ENCODE measurements around the gene SLC44A1.

SLC44A1 gene

GRCh38 chr9:105361873-105362272 is 117.4 kb downstream of the SLC44A1 start:
- no peak for DNase-seq (ENCODE audit: extremely low spot score, insufficient read length, low read depth)
- FAIRE-seq: no peak

GRCh38 chr9:105362470-105362869 is 118.0 kb downstream of the SLC44A1 start:
- DNase-seq (ENCODE audit: extremely low spot score, insufficient read length, low read depth) (no peak), FAIRE-seq (no peak)

- FAIRE-seq (no peak), DNase-seq (ENCODE audit: extremely low spot score, insufficient read length, low read depth) (no peak)
Observed at GRCh38 chr9:105363837-105364236, 119.4 kb downstream of the SLC44A1 start.

- FAIRE-seq (no peak), DNase-seq (ENCODE audit: extremely low spot score, insufficient read length, low read depth) (no peak)
Observed at GRCh38 chr9:105369911-105370310, 125.5 kb downstream of the SLC44A1 start.

- FAIRE-seq (no peak), DNase-seq (ENCODE audit: extremely low spot score, insufficient read length, low read depth) (no peak)
Observed at GRCh38 chr9:105373723-105374122, 129.3 kb downstream of the SLC44A1 start.

GRCh38 chr9:105375323-105375722 is 130.9 kb downstream of the SLC44A1 start:
- no peak for DNase-seq (ENCODE audit: extremely low spot score, insufficient read length, low read depth)
- no peak for FAIRE-seq

GRCh38 chr9:105376893-105377292 is 132.4 kb downstream of the SLC44A1 start:
- no peak for DNase-seq (ENCODE audit: extremely low spot score, insufficient read length, low read depth)
- FAIRE-seq: no peak

GRCh38 chr9:105385381-105385985 is 141.0 kb downstream of the SLC44A1 start:
- FAIRE-seq: peak; percentile 90
- no peak for DNase-seq (ENCODE audit: extremely low spot score, insufficient read length, low read depth)

GRCh38 chr9:105389796-105390195 is 145.3 kb downstream of the SLC44A1 start:
- no peak for FAIRE-seq
- no peak for DNase-seq (ENCODE audit: extremely low spot score, insufficient read length, low read depth)

- FAIRE-seq (no peak), DNase-seq (ENCODE audit: extremely low spot score, insufficient read length, low read depth) (no peak)
Observed at GRCh38 chr9:105390871-105391270, 146.4 kb downstream of the SLC44A1 start.

- no peak for FAIRE-seq
Observed at GRCh38 chr9:105391288-105391687, 146.8 kb downstream of the SLC44A1 start.

GRCh38 chr9:105392531-105392930 is 148.1 kb downstream of the SLC44A1 start:
- FAIRE-seq (no peak), DNase-seq (ENCODE audit: extremely low spot score, insufficient read length, low read depth) (no peak)

More at GRCh38 chr9:105391288-105391687, 146.8 kb downstream of the SLC44A1 start:
- no peak for DNase-seq (ENCODE audit: extremely low spot score, insufficient read length, low read depth)

GRCh38 chr9:105393576-105394344 is 149.3 kb downstream of the SLC44A1 start:
- no peak for FAIRE-seq
- no peak for DNase-seq (ENCODE audit: extremely low spot score, insufficient read length, low read depth)

GRCh38 chr9:105396441-105396840 is 152.0 kb downstream of the SLC44A1 start:
- FAIRE-seq (no peak), DNase-seq (ENCODE audit: extremely low spot score, insufficient read length, low read depth) (no peak)

- DNase-seq (ENCODE audit: extremely low spot score, insufficient read length, low read depth) (no peak), FAIRE-seq (no peak)
Observed at GRCh38 chr9:105396901-105397300, 152.4 kb downstream of the SLC44A1 start.

- FAIRE-seq (no peak), DNase-seq (ENCODE audit: extremely low spot score, insufficient read length, low read depth) (no peak)
Observed at GRCh38 chr9:105399117-105399516, 154.7 kb downstream of the SLC44A1 start.

GRCh38 chr9:105401651-105402050 is 157.2 kb downstream of the SLC44A1 start:
- DNase-seq (ENCODE audit: extremely low spot score, insufficient read length, low read depth): no peak
- FAIRE-seq: no peak

- no peak for FAIRE-seq
Observed at GRCh38 chr9:105403552-105404248, 159.2 kb downstream of the SLC44A1 start.

GRCh38 chr9:105405514-105406131 is 161.2 kb downstream of the SLC44A1 start:
- FAIRE-seq: peak; percentile 92

More at GRCh38 chr9:105403552-105404248, 159.2 kb downstream of the SLC44A1 start:
- no peak for DNase-seq (ENCODE audit: extremely low spot score, insufficient read length, low read depth)

GRCh38 chr9:105406369-105406768 is 161.9 kb downstream of the SLC44A1 start:
- FAIRE-seq (no peak), DNase-seq (ENCODE audit: extremely low spot score, insufficient read length, low read depth) (no peak)

More at GRCh38 chr9:105405514-105406131, 161.2 kb downstream of the SLC44A1 start:
- peak; percentile 29 for DNase-seq (ENCODE audit: extremely low spot score, insufficient read length, low read depth)

Measured in GM18507 (cell line).